Hepatocyte (in vitro differentiated cells): ENCODE data around the gene TSPAN15. TPM values are rescaled to one million over a fixed set of nuclear protein-coding genes. Genes with fewer than 3 reads are reported as not detected.

Experiments used
- DNase-seq: peaks from one replicate; pipeline ENCODE4 v3.0.0-alpha.2; 2016; ENCODE audit warnings: low spot score
- H2AFZ ChIP-seq: fragments of 200-600 bp; sonication (generic); 2 replicates; pipeline ENCODE4 v1.6.0; 2016; ENCODE audit warnings: antibody characterized with exemption, mild to moderate bottlenecking
- H3K27ac ChIP-seq: fragments of 200-600 bp; sonication (generic); 2 replicates; pipeline ENCODE4 v1.5.1; 2016; ENCODE audit warnings: mild to moderate bottlenecking
- H3K27me3 ChIP-seq: fragments of 200-600 bp; sonication (generic); 2 replicates; pipeline ENCODE4 v1.6.1; 2016
- H3K36me3 ChIP-seq: fragments of 200-600 bp; sonication (generic); replicated peaks from 2 replicates; pipeline ENCODE4 v1.5.1; 2016; ENCODE audit warnings: low read depth; ENCODE audit not compliant: insufficient read depth
- H3K4me1 ChIP-seq: fragments of 200-600 bp; sonication (generic); 2 replicates; pipeline ENCODE4 v1.5.1; 2016; ENCODE audit warnings: mild to moderate bottlenecking, moderate library complexity; ENCODE audit not compliant: insufficient read depth
- H3K4me2 ChIP-seq: fragments of 200-600 bp; sonication (generic); 2 replicates; pipeline ENCODE4 v1.6.0; 2016
- H3K4me3 ChIP-seq: fragments of 200-600 bp; sonication (generic); 2 replicates; pipeline ENCODE4 v1.5.1; 2016; ENCODE audit warnings: mild to moderate bottlenecking
- H3K79me2 ChIP-seq: fragments of 200-600 bp; sonication (generic); 2 replicates; pipeline ENCODE4 v1.6.0; 2017; ENCODE audit warnings: mild to moderate bottlenecking
- H3K9me2 ChIP-seq: fragments of 200-600 bp; sonication (generic); replicated peaks from 2 replicates; pipeline ENCODE4 v1.6.0; 2017; ENCODE audit warnings: mild to moderate bottlenecking; ENCODE audit not compliant: insufficient read depth
- H3K9me3 ChIP-seq: fragments of 200-600 bp; sonication (generic); 2 replicates; pipeline ENCODE4 v1.5.1; 2016; ENCODE audit warnings: low read depth, mild to moderate bottlenecking
- H4K20me1 ChIP-seq: fragments of 200-600 bp; sonication (generic); 2 replicates; pipeline ENCODE4 v1.6.0; 2016; ENCODE audit warnings: mild to moderate bottlenecking; ENCODE audit not compliant: insufficient read depth, poor library complexity, severe bottlenecking
- EZH2 ChIP-seq: fragments of 200-600 bp; sonication (generic); IDR thresholded peaks from 2 replicates; pipeline ENCODE4 v1.6.1; 2016; ENCODE audit warnings: antibody characterized with exemption, mild to moderate bottlenecking, borderline replicate concordance
- EZH2phosphoT487 ChIP-seq: fragments of 200-600 bp; sonication (generic); IDR thresholded peaks from one replicate; pipeline ENCODE4 v1.6.1; 2018; ENCODE audit warnings: antibody characterized with exemption, mild to moderate bottlenecking, low read depth, moderate library complexity; ENCODE audit not compliant: unreplicated experiment, severe bottlenecking
- WGBS: methylation state at CpG from one replicate; pipeline ENCODE4 v1.1.6; 2016; ENCODE audit warnings: low lambda C conversion rate; ENCODE audit errors: missing lambda C conversion rate; 5-methylcytosine and 5-hydroxymethylcytosine counted together
- polyA plus RNA-seq: library from polyadenylated mRNA; unstranded; fragments of >200 nt; fragmentation: Nextera tagmentation; extraction: Ambion mirVana; gene quantifications from 2 replicates; pipeline ENCODE4 v1.2.1, GENCODE V29; 2016
- total RNA-seq: library from RNA; depleted of rRNA; stranded (reverse); fragments of >200 nt; gene quantifications from 2 replicates; pipeline ENCODE4 v1.2.3, GENCODE V29; 2014
- TF ChIP-seq, protein P1 (sequence below): fragments of 200-600 bp; sonication (generic); IDR thresholded peaks from 2 replicates; pipeline ENCODE4 v1.5.1; 2016; ENCODE audit warnings: antibody characterized with exemption, mild to moderate bottlenecking; ENCODE audit not compliant: poor library complexity

TSPAN15 gene
- total and polyA plus RNA-seq, 2 experiments from 2014 or later, result 29.0 to 66.4 TPM

DNA sequence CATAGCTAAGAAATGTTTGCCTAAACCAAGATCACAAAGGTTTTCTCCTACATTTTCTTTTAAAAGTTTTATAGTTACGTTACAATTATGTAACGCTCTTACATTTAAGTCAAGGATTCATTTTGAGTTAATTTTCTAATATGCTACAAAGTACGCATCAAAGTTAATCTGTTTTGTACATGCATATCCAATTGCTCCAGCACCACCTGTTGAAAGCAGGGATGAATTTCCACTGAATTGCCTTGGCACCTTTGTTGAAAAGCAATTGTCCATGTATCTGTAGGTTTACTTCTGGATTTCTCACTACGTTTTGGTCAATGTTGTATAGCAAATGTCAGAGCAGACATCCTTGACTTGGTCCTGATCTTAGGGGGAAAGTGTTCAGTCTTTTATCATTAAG is 62.4 kb downstream of the TSPAN15 start:
- Histone ChIP-seq H2AFZ (no peak overlapping the region), H3K79me2 (no peaks in the 10 kb centered on the region), H3K4me3 (no peak overlapping the region), H3K27ac (no peak overlapping the region), H3K27me3 (no peaks in the 10 kb centered on the region), H3K4me1 (no peaks in the 10 kb centered on the region), H3K9me3 (no peaks in the 10 kb centered on the region), H3K4me2 (no peak overlapping the region), H4K20me1 (no peaks in the 10 kb centered on the region), H3K9me2 (no peaks in the 10 kb centered on the region), H3K36me3 (no peaks in the 10 kb centered on the region)
- no peak for DNase-seq
- 85% methylated on average over 4 of the region's 4 CpGs for WGBS
- TF ChIP-seq, protein P1, sequence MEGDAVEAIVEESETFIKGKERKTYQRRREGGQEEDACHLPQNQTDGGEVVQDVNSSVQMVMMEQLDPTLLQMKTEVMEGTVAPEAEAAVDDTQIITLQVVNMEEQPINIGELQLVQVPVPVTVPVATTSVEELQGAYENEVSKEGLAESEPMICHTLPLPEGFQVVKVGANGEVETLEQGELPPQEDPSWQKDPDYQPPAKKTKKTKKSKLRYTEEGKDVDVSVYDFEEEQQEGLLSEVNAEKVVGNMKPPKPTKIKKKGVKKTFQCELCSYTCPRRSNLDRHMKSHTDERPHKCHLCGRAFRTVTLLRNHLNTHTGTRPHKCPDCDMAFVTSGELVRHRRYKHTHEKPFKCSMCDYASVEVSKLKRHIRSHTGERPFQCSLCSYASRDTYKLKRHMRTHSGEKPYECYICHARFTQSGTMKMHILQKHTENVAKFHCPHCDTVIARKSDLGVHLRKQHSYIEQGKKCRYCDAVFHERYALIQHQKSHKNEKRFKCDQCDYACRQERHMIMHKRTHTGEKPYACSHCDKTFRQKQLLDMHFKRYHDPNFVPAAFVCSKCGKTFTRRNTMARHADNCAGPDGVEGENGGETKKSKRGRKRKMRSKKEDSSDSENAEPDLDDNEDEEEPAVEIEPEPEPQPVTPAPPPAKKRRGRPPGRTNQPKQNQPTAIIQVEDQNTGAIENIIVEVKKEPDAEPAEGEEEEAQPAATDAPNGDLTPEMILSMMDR, result no peak
- no peak for TF ChIP-seq EZH2phosphoT487
- no peak for TF ChIP-seq EZH2

DNA sequence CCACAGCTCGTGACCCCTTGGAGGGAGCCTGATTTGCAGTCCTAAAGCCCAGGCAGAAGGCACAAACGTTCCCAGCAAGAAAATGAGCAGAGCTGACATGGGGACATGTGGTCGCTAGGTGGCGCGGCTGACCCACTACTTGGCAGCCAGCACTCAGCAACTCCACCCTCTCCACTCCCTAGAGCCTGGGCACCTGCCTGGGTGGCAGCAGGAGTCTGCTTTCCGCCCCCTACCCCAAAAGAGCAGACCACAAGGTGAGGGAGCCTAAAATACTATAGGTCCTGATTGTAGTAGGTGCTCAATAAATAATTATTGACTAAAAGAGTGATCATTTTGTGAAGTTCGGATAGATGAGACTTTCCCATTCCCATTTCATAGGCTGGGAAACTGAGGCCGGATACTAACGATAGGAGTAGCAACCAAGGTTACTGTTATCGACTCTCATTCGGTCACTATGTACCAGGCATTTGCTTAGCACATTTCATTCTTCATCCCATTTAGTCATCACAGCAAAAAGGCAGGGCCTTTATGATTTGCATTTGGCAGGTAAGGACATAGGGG is 64.5 kb downstream of the TSPAN15 start:
- Histone ChIP-seq H3K4me1 (no peaks in the 10 kb centered on the region), H4K20me1 (no peaks in the 10 kb centered on the region), H3K9me3 (no peaks in the 10 kb centered on the region), H3K36me3 (no peaks in the 10 kb centered on the region), H3K79me2 (no peaks in the 10 kb centered on the region), H3K27ac (no peak overlapping the region), H3K4me3 (no peak overlapping the region), H3K9me2 (no peaks in the 10 kb centered on the region), H3K4me2 (no peak overlapping the region), H3K27me3 (no peaks in the 10 kb centered on the region), H2AFZ (no peak overlapping the region)
- TF ChIP-seq, protein P1, result peak; percentile 78
- TF ChIP-seq EZH2, result no peak
- DNase-seq, result peak; percentile 83
- WGBS, result 22% methylated on average over 11 of the region's 11 CpGs

DNA sequence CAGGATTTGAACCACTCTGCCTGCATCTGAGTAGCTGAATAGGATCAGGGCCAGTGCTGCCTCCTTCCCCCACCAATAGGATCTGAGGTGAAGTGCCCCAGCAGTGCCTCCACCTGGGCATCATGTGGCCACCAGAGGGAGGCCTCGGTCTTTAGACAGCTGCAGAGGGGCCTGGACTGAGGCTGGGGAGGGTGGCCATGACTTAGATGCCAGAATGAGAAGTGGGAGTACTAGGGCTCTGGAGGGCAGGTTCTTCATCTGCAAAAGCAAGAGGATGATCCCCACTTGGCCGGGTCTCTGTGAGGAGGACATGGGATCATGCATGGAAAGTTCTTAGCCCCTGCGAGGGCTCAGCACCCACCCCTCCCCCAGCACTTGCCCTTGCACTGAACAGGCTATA is 65.1 kb downstream of the TSPAN15 start:
- no peak for DNase-seq
- Histone ChIP-seq H3K4me3 (no peak overlapping the region), H3K79me2 (no peaks in the 10 kb centered on the region), H3K27me3 (no peaks in the 10 kb centered on the region), H3K9me3 (no peaks in the 10 kb centered on the region), H3K9me2 (no peaks in the 10 kb centered on the region), H3K27ac (no peak overlapping the region), H2AFZ (no peak overlapping the region), H4K20me1 (no peaks in the 10 kb centered on the region), H3K4me2 (no peak overlapping the region), H3K4me1 (no peaks in the 10 kb centered on the region), H3K36me3 (no peaks in the 10 kb centered on the region)
- 45% methylated on average over 3 of the region's 3 CpGs for WGBS
- TF ChIP-seq EZH2, result no peak
- TF ChIP-seq, protein P1, result no peak
- TF ChIP-seq EZH2phosphoT487, result no peak

DNA sequence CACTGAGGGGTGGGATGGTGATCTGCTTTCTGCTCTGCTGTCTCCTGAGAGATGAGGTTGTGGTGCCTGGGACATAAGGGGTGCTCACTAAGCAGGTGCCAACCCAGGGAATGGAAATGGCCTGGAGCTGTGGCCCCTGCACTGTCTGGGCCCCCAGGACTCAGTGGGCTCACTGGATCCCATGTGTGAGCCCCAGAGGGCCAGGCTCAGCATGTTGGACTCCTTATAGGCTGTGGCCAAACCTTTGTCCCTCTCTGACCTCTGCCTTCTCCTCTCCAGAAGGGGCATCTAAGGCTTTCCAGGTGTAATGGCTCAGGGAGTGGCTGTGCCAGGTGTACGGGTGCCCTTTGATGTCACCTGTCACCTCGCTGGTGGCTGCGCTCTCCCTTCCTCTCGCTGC is 65.5 kb downstream of the TSPAN15 start:
- no peak overlapping the region for H3K4me3 ChIP-seq
- no peaks in the 10 kb centered on the region for H3K9me2 ChIP-seq
- no peaks in the 10 kb centered on the region for H3K4me1 ChIP-seq
- no peaks in the 10 kb centered on the region for H3K79me2 ChIP-seq
- no peaks in the 10 kb centered on the region for H3K9me3 ChIP-seq
- DNase-seq, result no peak
- no peaks in the 10 kb centered on the region for H4K20me1 ChIP-seq
- H2AFZ ChIP-seq, result no peak overlapping the region
- H3K27me3 ChIP-seq, result no peaks in the 10 kb centered on the region
- TF ChIP-seq, protein P1, result no peak
- TF ChIP-seq EZH2phosphoT487 (no peak), EZH2 (no peak)
- H3K27ac ChIP-seq, result no peak overlapping the region
- H3K36me3 ChIP-seq, result no peaks in the 10 kb centered on the region
- no peak overlapping the region for H3K4me2 ChIP-seq
- WGBS, result 86% methylated on average over 4 of the region's 4 CpGs
